Activated T-helper 1 cell treated with Interleukin-2 at 50 U/mL for 16 hours (primary cell): ENCODE data around the gene FASTKD1.

Experiments used
- DNase-seq: peaks from one replicate; pipeline ENCODE4 v3.0.0-alpha.2; 2020; ENCODE audit warnings: low read depth

The FASTKD1 gene

DNA sequence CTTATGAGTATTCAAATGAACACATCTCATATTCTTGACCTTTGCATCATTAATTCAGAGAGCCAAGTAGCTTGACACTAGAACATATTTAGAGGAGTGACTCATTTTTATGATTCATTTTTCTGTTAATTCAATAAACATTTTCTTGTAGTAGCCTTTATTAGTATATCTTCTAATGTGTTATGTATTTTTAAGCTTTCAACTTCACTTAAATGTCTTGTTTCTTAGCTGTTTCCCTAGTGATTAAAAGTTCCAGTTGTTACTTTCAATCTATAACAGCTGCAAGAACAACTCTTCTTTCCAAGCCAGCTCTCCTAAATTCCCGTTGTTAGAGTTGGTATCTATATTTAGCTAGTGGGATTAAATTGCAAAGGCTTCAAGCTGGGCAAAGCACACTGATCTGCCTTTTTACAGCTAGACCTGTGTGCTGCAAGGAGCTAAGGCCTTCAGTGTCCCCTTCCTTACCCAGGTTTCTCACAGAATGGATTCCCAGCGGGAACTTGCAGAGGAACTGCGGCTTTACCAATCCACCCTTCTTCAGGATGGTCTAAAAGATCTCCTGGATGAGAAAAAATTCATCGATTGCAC, 64.3 kb downstream of the FASTKD1 start, which contains the start of gene KLHL41:
KLHL41 (plus strand) TSS at position 405 of the 588 bp plus-strand sequence; CDS start at position 482, 77 bp downstream.
- DNase-seq: no peak

GRCh38 chr2:169507698-169508097, 66.0 kb downstream of the FASTKD1 start:
- no peak for DNase-seq

- DNase-seq: no peak
These were observed 69.0 kb downstream of the FASTKD1 start for GRCh38 chr2:169504651-169505050.

GRCh38 chr2:169495310-169495928, 78.2 kb downstream of the FASTKD1 start:
- DNase-seq: no peak

DNA sequence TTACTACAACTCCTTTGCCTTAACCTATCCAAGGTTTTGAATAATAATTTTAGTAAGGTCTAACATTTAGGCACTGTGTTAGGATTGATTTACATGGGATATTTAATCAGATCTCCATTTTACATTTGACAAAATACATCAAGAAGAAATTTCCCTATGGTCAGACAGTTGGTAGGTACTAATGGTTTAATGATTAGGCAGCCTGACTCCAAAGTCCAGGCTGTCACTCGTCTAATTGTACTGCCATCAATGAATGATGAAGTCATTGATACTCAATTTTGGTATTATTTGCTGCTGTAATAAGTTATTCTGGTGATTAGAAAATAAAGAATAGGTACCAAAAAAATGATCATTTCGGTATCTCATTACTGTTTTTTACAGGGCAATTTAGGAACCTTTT, 80.3 kb downstream of the FASTKD1 start:
- DNase-seq: no peak

- no peak for DNase-seq
These were observed 82.3 kb downstream of the FASTKD1 start for GRCh38 chr2:169491378-169491777.

DNA sequence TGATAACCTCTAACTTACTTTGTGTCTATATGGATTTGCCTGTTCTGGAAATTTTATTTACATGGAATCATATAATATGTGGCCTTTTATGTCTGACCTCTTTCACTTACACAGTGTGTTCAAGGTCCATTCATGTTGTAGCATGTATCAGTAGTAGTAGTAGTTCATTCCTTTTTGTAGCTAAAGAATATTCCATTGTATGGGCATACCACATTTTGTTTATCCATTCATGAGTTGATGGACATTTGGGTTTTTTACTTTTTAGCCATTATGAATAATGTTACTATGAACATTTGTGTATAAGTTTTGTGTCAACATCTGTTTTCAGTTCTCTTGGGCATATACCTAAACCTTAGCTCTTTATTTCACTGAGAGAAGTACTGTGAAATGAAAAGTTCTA, 82.8 kb downstream of the FASTKD1 start:
- no peak for DNase-seq

DNA sequence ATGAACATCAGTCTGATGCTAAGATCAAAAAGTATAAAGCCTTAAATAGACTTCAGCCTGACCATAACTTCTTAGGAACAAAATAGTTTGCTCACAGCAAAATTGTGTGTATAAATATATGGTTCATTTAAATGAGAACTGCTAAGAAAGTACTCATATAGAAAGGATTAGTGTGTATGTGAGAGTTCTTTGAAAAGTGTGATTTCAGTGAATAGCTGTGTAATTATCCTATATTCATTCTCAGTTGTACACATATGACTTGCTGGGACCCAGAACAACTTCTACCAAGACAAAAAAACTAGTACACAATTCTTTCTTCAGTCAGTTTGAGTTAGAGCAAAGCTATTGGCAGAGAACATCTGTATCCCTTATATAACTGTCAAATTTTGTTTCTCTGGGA, 87.2 kb downstream of the FASTKD1 start:
- DNase-seq: no peak

- DNase-seq: no peak
These were observed 88.0 kb downstream of the FASTKD1 start for GRCh38 chr2:169485650-169486138.

DNA sequence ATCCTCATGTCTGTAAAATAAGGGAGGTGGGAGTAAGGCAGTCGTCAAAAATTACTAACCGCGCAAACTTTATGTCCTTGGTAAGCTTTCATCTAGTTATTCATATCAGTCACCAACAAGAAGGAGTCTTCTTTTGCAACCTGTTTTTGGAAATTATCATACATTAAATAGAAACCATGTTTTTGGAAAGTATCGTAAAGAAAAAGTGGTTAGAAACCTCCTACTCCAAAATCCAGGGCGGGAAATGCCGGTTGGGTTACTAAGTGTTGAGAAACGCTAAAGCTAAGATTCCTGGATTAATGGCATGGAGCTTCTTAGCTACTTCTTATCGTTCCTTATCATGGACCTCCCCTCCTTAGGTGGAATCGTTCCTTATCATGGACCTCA, 93.6 kb downstream of the FASTKD1 start:
- no peak for DNase-seq
